ENCODE data around the gene CNDP1. TPM values are rescaled to one million over a fixed set of nuclear protein-coding genes. Genes with fewer than 3 reads are reported as not detected.
A peak's percentile ranks its signal among the peaks of the same experiment; 100 is the strongest.

Gene CNDP1
- total RNA-seq, 2 donors from 2014 or later, result under 0.01 TPM; not detected in 1

DNA sequence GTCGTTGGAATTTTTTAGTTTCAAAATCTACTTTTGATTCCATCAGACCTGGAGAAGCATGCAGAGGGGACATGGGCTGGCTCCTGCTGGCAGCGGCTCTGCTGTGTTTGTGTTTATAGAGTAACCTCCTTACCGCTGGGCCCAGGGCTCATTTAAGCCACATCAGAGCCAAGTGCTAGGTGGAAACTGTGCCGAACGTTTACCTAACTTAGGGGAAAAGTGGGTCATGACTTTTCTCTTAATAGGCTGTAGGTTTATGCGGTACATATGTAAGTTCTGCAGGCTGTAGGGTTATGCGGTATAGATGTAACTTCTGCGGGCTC is 20.5 kb upstream of the CNDP1 start:
- DNase-seq, result no peak

DNA sequence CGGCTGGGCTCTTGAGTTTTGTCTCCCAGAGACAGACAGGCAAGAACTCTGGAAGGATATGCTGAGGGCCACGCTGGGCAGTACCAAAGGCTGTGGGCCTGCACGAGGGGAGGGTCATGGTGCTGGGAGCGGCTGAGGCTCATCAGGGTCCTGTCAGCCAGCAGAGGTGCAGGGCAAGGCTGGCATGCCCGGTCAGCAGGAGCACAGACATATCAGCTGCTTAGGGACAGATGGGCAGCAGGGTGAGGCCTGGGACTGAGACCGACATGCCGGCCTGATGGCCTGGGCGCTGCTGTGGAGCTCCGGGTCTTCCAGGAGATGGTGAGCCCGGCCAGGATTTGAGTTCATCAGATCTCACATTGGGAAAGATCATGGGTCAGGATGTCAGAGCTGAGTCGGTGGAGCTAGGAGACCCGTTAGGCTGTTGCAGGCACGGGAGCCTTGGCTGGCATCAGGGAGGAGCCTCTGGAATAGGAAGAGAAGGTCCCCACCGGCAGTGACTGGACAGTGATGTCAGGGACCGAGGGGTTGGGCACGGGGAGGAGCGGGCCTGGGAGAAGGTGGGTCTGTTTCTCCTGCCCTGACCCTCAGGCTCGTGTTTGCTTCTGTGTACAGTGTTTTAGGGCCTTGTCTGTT is 19.3 kb upstream of the CNDP1 start:
- H3K36me3 ChIP-seq (replicated peaks in 1 of 2; ENCODE audit: insufficient read depth in 1 of 2, low read depth in 2 of 2), result peaks cover 15 to 39% of the 10 kb centered on the region in 2 donors
- DNase-seq (peak in 1 of 4 donors; percentile 8), ATAC-seq (no peak)
- intact Hi-C loops (cut with DNase I), result no loop called here
- WGBS, 2 donors, result 85 to 93% methylated on average over 10 to 18 of the region's 18 CpGs
- no peak for TF ChIP-seq POLR2A (IDR thresholded peaks at IDR 0.05)
- TF ChIP-seq, protein P1, sequence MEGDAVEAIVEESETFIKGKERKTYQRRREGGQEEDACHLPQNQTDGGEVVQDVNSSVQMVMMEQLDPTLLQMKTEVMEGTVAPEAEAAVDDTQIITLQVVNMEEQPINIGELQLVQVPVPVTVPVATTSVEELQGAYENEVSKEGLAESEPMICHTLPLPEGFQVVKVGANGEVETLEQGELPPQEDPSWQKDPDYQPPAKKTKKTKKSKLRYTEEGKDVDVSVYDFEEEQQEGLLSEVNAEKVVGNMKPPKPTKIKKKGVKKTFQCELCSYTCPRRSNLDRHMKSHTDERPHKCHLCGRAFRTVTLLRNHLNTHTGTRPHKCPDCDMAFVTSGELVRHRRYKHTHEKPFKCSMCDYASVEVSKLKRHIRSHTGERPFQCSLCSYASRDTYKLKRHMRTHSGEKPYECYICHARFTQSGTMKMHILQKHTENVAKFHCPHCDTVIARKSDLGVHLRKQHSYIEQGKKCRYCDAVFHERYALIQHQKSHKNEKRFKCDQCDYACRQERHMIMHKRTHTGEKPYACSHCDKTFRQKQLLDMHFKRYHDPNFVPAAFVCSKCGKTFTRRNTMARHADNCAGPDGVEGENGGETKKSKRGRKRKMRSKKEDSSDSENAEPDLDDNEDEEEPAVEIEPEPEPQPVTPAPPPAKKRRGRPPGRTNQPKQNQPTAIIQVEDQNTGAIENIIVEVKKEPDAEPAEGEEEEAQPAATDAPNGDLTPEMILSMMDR (IDR thresholded peaks at IDR 0.05), result no peak
- H3K27ac ChIP-seq, result no peak overlapping the region
- H3K4me3 ChIP-seq, result no peak overlapping the region
- H3K9me3 ChIP-seq, result no peaks in the 10 kb centered on the region
- no peaks in the 10 kb centered on the region for H3K27me3 ChIP-seq
- peaks cover 25% of the 10 kb centered on the region for H3K4me1 ChIP-seq

More for the DNA sequence above, 20.5 kb upstream of the CNDP1 start:
- intact Hi-C loops (cut with DNase I), result no loop called here
- Histone ChIP-seq H3K27ac (no peak overlapping the region), H3K4me1 (peaks cover 30% of the 10 kb centered on the region), H3K4me3 (no peak overlapping the region), H3K36me3 (replicated peaks in 1 of 2; ENCODE audit: insufficient read depth in 1 of 2, low read depth in 2 of 2) (peaks cover 15 to 32% of the 10 kb centered on the region in 2 donors), H3K27me3 (no peaks in the 10 kb centered on the region), H3K9me3 (no peaks in the 10 kb centered on the region)
- TF ChIP-seq, protein P1 (IDR thresholded peaks at IDR 0.05), result no peak
- TF ChIP-seq POLR2A (IDR thresholded peaks at IDR 0.05), result no peak
- ATAC-seq, result no peak
- 70 to 72% methylated on average over 8 of the region's 8 CpGs for WGBS, 2 donors

DNA sequence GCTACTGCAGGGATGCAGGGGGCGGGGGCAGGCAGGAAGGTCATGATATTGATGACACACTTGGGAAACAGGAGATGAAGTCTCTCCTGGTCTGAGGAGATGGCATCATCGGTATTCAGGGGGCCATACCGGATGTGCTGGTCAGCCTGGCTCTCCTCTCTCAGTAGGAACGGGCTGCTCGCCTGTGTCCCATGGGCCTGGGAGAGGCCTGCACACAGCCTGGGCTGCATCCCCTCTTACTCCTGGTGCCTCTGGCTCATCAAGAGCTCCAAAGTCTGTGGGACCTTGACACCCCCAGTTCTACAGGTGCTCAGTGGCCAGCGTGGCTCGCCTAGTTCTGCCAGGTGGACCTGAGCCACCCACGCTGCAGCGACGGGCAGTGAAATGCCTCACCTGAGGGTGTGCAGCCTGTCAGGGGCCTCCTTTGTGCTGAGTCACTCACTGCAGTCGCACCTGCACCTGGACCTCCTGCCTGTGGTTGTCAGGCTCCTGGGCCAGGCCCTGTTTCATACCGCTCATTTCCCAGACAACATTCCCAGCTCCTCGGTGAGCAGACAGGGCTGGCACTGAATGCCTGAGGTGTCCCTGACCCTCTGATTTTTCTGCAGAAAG is 18.6 kb upstream of the CNDP1 start:
- no peak overlapping the region for H3K4me3 ChIP-seq
- H3K36me3 ChIP-seq (replicated peaks in 1 of 2; ENCODE audit: insufficient read depth in 1 of 2, low read depth in 2 of 2), result peaks cover 23 to 38% of the 10 kb centered on the region in 2 donors
- no peak for TF ChIP-seq POLR2A (IDR thresholded peaks at IDR 0.05)
- TF ChIP-seq, protein P1 (IDR thresholded peaks at IDR 0.05), result no peak
- peaks cover 22% of the 10 kb centered on the region for H3K4me1 ChIP-seq
- no peaks in the 10 kb centered on the region for H3K27me3 ChIP-seq
- no peak overlapping the region for H3K27ac ChIP-seq
- WGBS, 2 donors, result 83 to 84% methylated on average over 3 to 12 of the region's 13 CpGs
- ATAC-seq, result no peak
- intact Hi-C loops (cut with DNase I), result no loop called here
- DNase-seq, result peak in 2 of 4 donors; percentile 9 to 45
- H3K9me3 ChIP-seq, result no peaks in the 10 kb centered on the region

DNA sequence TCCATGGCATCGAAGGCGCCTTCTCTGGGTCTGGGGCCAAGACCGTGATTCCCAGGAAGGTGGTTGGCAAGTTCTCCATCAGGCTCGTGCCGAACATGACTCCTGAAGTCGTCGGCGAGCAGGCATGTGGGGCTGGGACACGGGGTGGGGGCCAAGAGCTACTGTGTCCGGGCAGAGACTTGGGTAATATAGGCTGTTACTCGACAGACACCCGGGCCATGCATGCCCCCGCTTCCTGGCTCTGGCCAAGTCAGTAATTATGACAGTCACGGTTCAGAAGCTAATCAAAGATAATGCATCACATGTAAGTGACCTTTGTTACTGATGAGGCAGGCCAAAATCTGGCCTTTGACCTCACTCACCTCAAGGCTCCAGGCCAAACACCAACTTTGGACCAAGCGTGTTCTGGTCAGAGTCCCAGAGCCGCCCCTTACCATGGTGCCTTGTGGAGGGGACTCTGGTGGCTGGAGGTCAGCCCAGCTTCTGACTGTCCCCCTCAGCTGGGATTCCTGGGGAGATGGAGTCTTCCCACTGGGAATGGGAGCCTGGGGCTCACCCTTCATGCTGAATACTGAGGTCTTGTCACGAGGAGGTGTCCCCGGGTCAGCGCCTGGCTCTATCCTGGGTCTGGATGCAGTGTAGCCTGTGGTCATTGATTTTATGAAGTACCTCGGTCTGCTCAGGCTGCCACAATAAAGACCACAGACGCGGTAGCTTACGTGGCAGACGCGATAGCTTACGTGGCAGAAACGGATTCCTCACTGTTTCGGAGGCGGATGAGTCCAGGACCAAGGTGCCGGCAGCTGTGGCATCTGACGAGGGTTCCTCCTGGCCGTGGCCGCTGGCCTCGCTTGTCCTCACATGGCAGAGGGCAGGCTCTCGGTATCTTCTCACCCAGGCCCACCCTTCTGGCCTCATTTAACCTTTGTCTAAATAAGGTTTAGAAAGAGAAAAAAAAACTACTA is 17.7 kb upstream of the CNDP1 start:
- DNase-seq (peak in 1 of 4 donors; percentile 12), ATAC-seq (no peak)
- WGBS, 2 donors, result 88 to 93% methylated on average over 33 to 35 of the region's 35 CpGs
- H3K27me3 ChIP-seq, result no peaks in the 10 kb centered on the region
- intact Hi-C loops (cut with DNase I), result no loop called here
- H3K36me3 ChIP-seq (replicated peaks in 1 of 2; ENCODE audit: insufficient read depth in 1 of 2, low read depth in 2 of 2), result peaks cover 24 to 39% of the 10 kb centered on the region in 2 donors
- H3K4me3 ChIP-seq, result no peak overlapping the region
- no peak overlapping the region for H3K27ac ChIP-seq
- TF ChIP-seq, protein P1 (IDR thresholded peaks at IDR 0.05), result no peak
- no peak for TF ChIP-seq POLR2A (IDR thresholded peaks at IDR 0.05)
- no peaks in the 10 kb centered on the region for H3K9me3 ChIP-seq
- H3K4me1 ChIP-seq, result peaks cover 14% of the 10 kb centered on the region

Measured in body of pancreas (tissue), 4 donors.